HuH-7.5 (cell line): Measurements from ENCODE around the gene LRMDA.

Experiments
- DNase-seq: peaks from one replicate; pipeline ENCODE4 v3.0.0; 2011; ENCODE audit warnings: low spot score

The LRMDA gene

GRCh38 chr10:76306856-76307255 is 875.4 kb downstream of the LRMDA start:
- DNase-seq, result no peak

GRCh38 chr10:76309070-76309469 is 877.6 kb downstream of the LRMDA start:
- no peak for DNase-seq

- no peak for DNase-seq
Observed at GRCh38 chr10:76309741-76310587, 878.5 kb downstream of the LRMDA start.

- DNase-seq, result no peak
Observed at GRCh38 chr10:76310588-76311080, 879.2 kb downstream of the LRMDA start.

- peak; percentile 49 for DNase-seq
Observed at GRCh38 chr10:76311752-76312636, 880.6 kb downstream of the LRMDA start.

GRCh38 chr10:76315240-76315639 is 883.8 kb downstream of the LRMDA start:
- DNase-seq, result no peak

GRCh38 chr10:76316234-76316633 is 884.8 kb downstream of the LRMDA start:
- no peak for DNase-seq

GRCh38 chr10:76317078-76317477 is 885.7 kb downstream of the LRMDA start:
- DNase-seq, result no peak

- DNase-seq, result no peak
Observed at GRCh38 chr10:76318211-76318610, 886.8 kb downstream of the LRMDA start.

- DNase-seq, result no peak
Observed at GRCh38 chr10:76319661-76320060, 888.2 kb downstream of the LRMDA start.

GRCh38 chr10:76324283-76324682 is 892.9 kb downstream of the LRMDA start:
- DNase-seq, result no peak

- no peak for DNase-seq
Observed at GRCh38 chr10:76327441-76327840, 896.0 kb downstream of the LRMDA start.

GRCh38 chr10:76328348-76328747 is 896.9 kb downstream of the LRMDA start:
- DNase-seq, result no peak

GRCh38 chr10:76329891-76330575 is 898.6 kb downstream of the LRMDA start:
- no peak for DNase-seq

GRCh38 chr10:76331742-76332141 is 900.3 kb downstream of the LRMDA start:
- DNase-seq, result no peak

GRCh38 chr10:76333326-76333725 is 901.9 kb downstream of the LRMDA start:
- no peak for DNase-seq

- no peak for DNase-seq
Observed at GRCh38 chr10:76333796-76334195, 902.4 kb downstream of the LRMDA start.

- no peak for DNase-seq
Observed at GRCh38 chr10:76334255-76334654, 902.8 kb downstream of the LRMDA start.

GRCh38 chr10:76336213-76336963 is 905.0 kb downstream of the LRMDA start:
- no peak for DNase-seq

GRCh38 chr10:76337641-76338040 is 906.2 kb downstream of the LRMDA start:
- no peak for DNase-seq

- DNase-seq, result no peak
Observed at GRCh38 chr10:76338187-76338586, 906.8 kb downstream of the LRMDA start.

GRCh38 chr10:76341740-76342139 is 910.3 kb downstream of the LRMDA start:
- DNase-seq, result no peak
